ENCODE measurements around the gene ICE1. TPM values are rescaled to one million over a fixed set of nuclear protein-coding genes. Genes with fewer than 3 reads are reported as not detected.
A peak's percentile ranks its signal among the peaks of the same experiment; 100 is the strongest.

Gene ICE1
- total RNA-seq, 1 experiment from 2014 or later, result 68.4 TPM

- no peaks in the 10 kb centered on the region for H3K9me2 ChIP-seq (ENCODE audit: insufficient read depth)
- H3K4me1 ChIP-seq (replicated peaks; ENCODE audit: insufficient read depth), result no peaks in the 10 kb centered on the region
- H4K20me1 ChIP-seq (ENCODE audit: insufficient read depth), result no peaks in the 10 kb centered on the region
- no TSS peak for BruUV-seq (replicated peaks)
- H3F3A ChIP-seq (ENCODE audit: insufficient read depth, low read depth), result 0 out of 2 replicates have a peak, but pooled peaks cover 5% of the 10 kb centered on the region
- no peak overlapping the region for H2AFZ ChIP-seq
- intact Hi-C loops (cut with micrococcal nuclease; ENCODE audit: unreplicated experiment), result loop anchor here (10.0 kb wide), 1 partner anchor 1340 kb away; no protein-coding TSS in a partner anchor
- POLR2A ChIA-PET (ENCODE audit: unreplicated experiment), result no interaction called here
- H3K79me2 ChIP-seq (ENCODE audit: low read depth), result no peaks in the 10 kb centered on the region
- 0 out of 2 replicates have a peak, but pooled peaks cover 1% of the 10 kb centered on the region for H3K36me3 ChIP-seq (ENCODE audit: low read depth)
- H3K27me3 ChIP-seq (ENCODE audit: insufficient read depth, low read depth), result peaks cover 18% of the 10 kb centered on the region; the same call in 1 of the 2 replicates
- TF ChIP-seq EZH2 (IDR thresholded peaks at IDR 0.05; ENCODE audit: low read depth) (no peak), CTCF (conservative IDR thresholded peaks at IDR 0.05) (no peak)
- DNase-seq, result peak in 1 of 2 experiments; percentile 60
- H3K9me3 ChIP-seq (ENCODE audit: insufficient read depth, low read depth), result no peaks in the 10 kb centered on the region
- no peak overlapping the region for H3K4me3 ChIP-seq
- no peak overlapping the region for H3K27ac ChIP-seq
- no peak overlapping the region for H3K4me2 ChIP-seq
- CTCF ChIA-PET, result interaction anchor here (0.6 kb wide), 1 partner anchor 1121 kb away, joined by 3 read pairs; no protein-coding TSS in a partner anchor
Measured at GRCh38 chr5:5494489-5495402, 72.3 kb downstream of the ICE1 start.

GRCh38 chr5:5497152-5497788, 74.8 kb downstream of the ICE1 start:
- ChIA-PET CTCF (interaction anchor here (0.6 kb wide), 2 partner anchors 194 to 453 kb away, joined by 4 to 9 read pairs; no protein-coding TSS in a partner anchor), POLR2A (ENCODE audit: unreplicated experiment) (interaction anchor here (0.6 kb wide), 1 partner anchor 1042 kb away, joined by 4 read pairs; no protein-coding TSS in a partner anchor)
- Histone ChIP-seq H3K9me2 (ENCODE audit: insufficient read depth) (no peaks in the 10 kb centered on the region), H3K36me3 (ENCODE audit: low read depth) (no peaks in the 10 kb centered on the region), H4K20me1 (ENCODE audit: insufficient read depth) (no peaks in the 10 kb centered on the region), H3K4me2 (no peak overlapping the region), H3K4me3 (no peak overlapping the region), H3K9me3 (ENCODE audit: insufficient read depth, low read depth) (no peaks in the 10 kb centered on the region), H3F3A (ENCODE audit: insufficient read depth, low read depth) (no peaks in the 10 kb centered on the region), H3K27ac (no peak overlapping the region), H3K27me3 (ENCODE audit: insufficient read depth, low read depth) (peaks cover 26% of the 10 kb centered on the region; the same call in 1 of the 2 replicates), H3K79me2 (ENCODE audit: low read depth) (no peaks in the 10 kb centered on the region), H2AFZ (no peak overlapping the region), H3K4me1 (replicated peaks; ENCODE audit: insufficient read depth) (no peaks in the 10 kb centered on the region)
- no peak for TF ChIP-seq EZH2 (IDR thresholded peaks at IDR 0.05; ENCODE audit: low read depth)
- TF ChIP-seq CTCF (conservative IDR thresholded peaks at IDR 0.05), result peak; percentile 78
- intact Hi-C loops (cut with micrococcal nuclease; ENCODE audit: unreplicated experiment), result loop anchor here (10.0 kb wide), 1 partner anchor 1338 kb away; no protein-coding TSS in a partner anchor
- no TSS peak for BruUV-seq (replicated peaks)
- peak in 1 of 2 experiments; percentile 55 for DNase-seq

DNA sequence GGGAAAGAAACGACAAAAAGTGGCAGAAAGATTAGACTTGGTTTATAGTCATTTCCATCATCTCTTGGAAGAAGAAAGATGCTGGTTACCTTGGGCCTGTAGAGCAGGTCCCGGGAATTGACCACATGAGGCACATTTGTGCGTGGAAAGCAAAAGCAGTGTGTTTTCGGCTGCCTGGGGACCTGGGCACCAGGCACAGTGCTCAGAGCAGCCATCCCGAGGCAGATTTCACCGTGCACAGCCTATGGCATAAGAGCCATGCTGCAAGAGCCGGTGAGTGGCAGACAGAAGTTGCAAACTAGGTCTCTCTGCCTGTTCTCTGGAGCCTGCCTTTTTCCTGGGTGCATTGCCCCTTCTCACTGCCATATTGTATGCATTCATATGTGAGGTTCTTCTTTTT, 77.0 kb downstream of the ICE1 start:
- peaks cover 40% of the 10 kb centered on the region; the same call in 1 of the 2 replicates for H3K27me3 ChIP-seq (ENCODE audit: insufficient read depth, low read depth)
- BruUV-seq (replicated peaks), result no TSS peak
- no peaks in the 10 kb centered on the region for H3K9me3 ChIP-seq (ENCODE audit: insufficient read depth, low read depth)
- no peak overlapping the region for H2AFZ ChIP-seq
- no peaks in the 10 kb centered on the region for H4K20me1 ChIP-seq (ENCODE audit: insufficient read depth)
- DNase-seq, result no peak
- no peaks in the 10 kb centered on the region for H3K4me1 ChIP-seq (replicated peaks; ENCODE audit: insufficient read depth)
- CTCF ChIA-PET, result no interaction called here
- no peak overlapping the region for H3K27ac ChIP-seq
- no peak overlapping the region for H3K4me3 ChIP-seq
- POLR2A ChIA-PET (ENCODE audit: unreplicated experiment), result no interaction called here
- H3K4me2 ChIP-seq, result no peak overlapping the region
- TF ChIP-seq EZH2 (IDR thresholded peaks at IDR 0.05; ENCODE audit: low read depth) (no peak), CTCF (conservative IDR thresholded peaks at IDR 0.05) (no peak)
- H3K36me3 ChIP-seq (ENCODE audit: low read depth), result no peaks in the 10 kb centered on the region
- no peaks in the 10 kb centered on the region for H3F3A ChIP-seq (ENCODE audit: insufficient read depth, low read depth)
- H3K9me2 ChIP-seq (ENCODE audit: insufficient read depth), result no peaks in the 10 kb centered on the region
- no peaks in the 10 kb centered on the region for H3K79me2 ChIP-seq (ENCODE audit: low read depth)
- intact Hi-C loops (cut with micrococcal nuclease; ENCODE audit: unreplicated experiment), result loop anchor here (10.0 kb wide), 1 partner anchor 1335 kb away; no protein-coding TSS in a partner anchor
